CD14-positive monocyte (primary cell): ENCODE data around the gene LRRC4. TPM values are rescaled to one million over a fixed set of nuclear protein-coding genes. Genes with fewer than 3 reads are reported as not detected.

Experiments
- DNase-seq, 3 donors: peaks; one replicate each; pipeline ENCODE4 v3.0.0-alpha.2; 2011 to 2022
- H2AFZ ChIP-seq: 2 replicates; pipeline ENCODE4 v1.6.0; 2012; ENCODE audit warnings: mild to moderate bottlenecking, low read depth, low read length, inconsistent platforms; ENCODE audit not compliant: insufficient read depth, poor library complexity, severe bottlenecking
- H3K27ac ChIP-seq, 2 donors: 1 replicate in 1 of 2; 2 replicates in 1 of 2; pipeline ENCODE4 v1.5.1; 2012 to 2013; ENCODE audit warnings: low read length in 2 of 2, control low read depth in 1 of 2, inconsistent platforms in 1 of 2, low read depth in 1 of 2, mild to moderate bottlenecking in 1 of 2
- H3K27me3 ChIP-seq, 2 donors: one replicate each; pipeline versions ENCODE4 v1.6.0 to v1.6.1; 2011 to 2013; ENCODE audit warnings: low read length in 2 of 2; ENCODE audit not compliant: control insufficient read depth in 2 of 2, insufficient read depth in 2 of 2
- H3K36me3 ChIP-seq, 2 donors: replicated peaks in 1 of 2; 1 replicate in 1 of 2; 2 replicates in 1 of 2; pipeline versions ENCODE4 v1.5.1 to v1.6.1; 2012 to 2013; ENCODE audit warnings: low read length in 2 of 2, control low read depth in 1 of 2, inconsistent platforms in 1 of 2, mild to moderate bottlenecking in 1 of 2; ENCODE audit not compliant: insufficient read depth in 2 of 2, control insufficient read depth in 1 of 2
- H3K4me1 ChIP-seq, 2 donors: 1 replicate in 1 of 2; 2 replicates in 1 of 2; pipeline versions ENCODE4 v1.5.1 to v1.6.1; 2012 to 2013; ENCODE audit warnings: low read length in 2 of 2, control low read depth in 1 of 2, inconsistent platforms in 1 of 2, mild to moderate bottlenecking in 1 of 2, moderate library complexity in 1 of 2; ENCODE audit not compliant: insufficient read depth in 2 of 2, control insufficient read depth in 1 of 2
- H3K4me2 ChIP-seq: replicated peaks from 2 replicates; pipeline ENCODE3; 2012; ENCODE audit warnings: low read length, moderate library complexity, mild to moderate bottlenecking; ENCODE audit not compliant: poor library complexity, severe bottlenecking; ENCODE audit errors: extremely low read depth
- H3K4me3 ChIP-seq, 3 experiments: fragments of 200-600 bp in 1 of 3; sonication (generic) in 1 of 3; replicated peaks in 1 of 3; 1 replicate in 2 of 3; 2 replicates in 1 of 3; pipeline ENCODE4 v1.5.1; 2011 to 2013; ENCODE audit warnings: low read length in 3 of 3, mild to moderate bottlenecking in 3 of 3, control low read depth in 2 of 3, low read depth in 2 of 3, inconsistent platforms in 1 of 3, moderate library complexity in 1 of 3
- H3K79me2 ChIP-seq: 2 replicates; pipeline ENCODE4 v1.6.0; 2012; ENCODE audit warnings: mild to moderate bottlenecking, control low read depth, inconsistent platforms, low read length, moderate library complexity; ENCODE audit not compliant: insufficient read depth
- H3K9ac ChIP-seq: 2 replicates; pipeline ENCODE4 v1.6.0; 2017; ENCODE audit warnings: low read length, mild to moderate bottlenecking; ENCODE audit not compliant: insufficient read depth, poor library complexity, severe bottlenecking
- H3K9me3 ChIP-seq, 2 donors: replicated peaks in 1 of 2; 1 replicate in 1 of 2; 2 replicates in 1 of 2; pipeline versions ENCODE4 v1.5.1 to v1.6.1; 2012 to 2013; ENCODE audit warnings: low read length in 2 of 2, control low read depth in 1 of 2; ENCODE audit not compliant: control insufficient read depth in 1 of 2, insufficient read depth in 1 of 2
- H4K20me1 ChIP-seq: 2 replicates; pipeline ENCODE4 v1.6.0; 2012; ENCODE audit warnings: mild to moderate bottlenecking, low read length, control low read depth, moderate library complexity; ENCODE audit not compliant: insufficient read depth
- H3K27ac Mint-ChIP-seq, 7 donors: one replicate each; pipeline ENCODE4 v1.8.0; 2020; ENCODE audit warnings: mild to moderate bottlenecking in 7 of 7, mixed read lengths in 7 of 7, moderate library complexity in 6 of 7, inconsistent platforms in 2 of 7
- H3K27me3 Mint-ChIP-seq, 3 donors: one replicate each; pipeline ENCODE4 v1.8.0; 2021 to 2022; ENCODE audit warnings: low read depth in 3 of 3, mild to moderate bottlenecking in 3 of 3, mixed read lengths in 3 of 3, moderate library complexity in 3 of 3, inconsistent platforms in 1 of 3
- H3K36me3 Mint-ChIP-seq, 2 donors: one replicate each; pipeline ENCODE4 v1.8.0; 2020; ENCODE audit warnings: mixed read lengths in 2 of 2, inconsistent platforms in 1 of 2, mild to moderate bottlenecking in 1 of 2
- H3K4me1 Mint-ChIP-seq: one replicate; pipeline ENCODE4 v1.8.0; 2020; ENCODE audit warnings: mild to moderate bottlenecking, mixed read lengths
- H3K4me3 Mint-ChIP-seq, 2 donors: one replicate each; pipeline ENCODE4 v1.8.0; 2020; ENCODE audit warnings: mild to moderate bottlenecking in 2 of 2, mixed read lengths in 2 of 2, moderate library complexity in 1 of 2
- H3K9me3 Mint-ChIP-seq, 7 donors: one replicate each; pipeline ENCODE4 v1.8.0; 2020 to 2022; ENCODE audit warnings: mixed read lengths in 7 of 7, mild to moderate bottlenecking in 6 of 7, moderate library complexity in 6 of 7, inconsistent platforms in 2 of 7
- WGBS: methylation state at CpG from one replicate; pipeline ENCODE4 v1.1.5; 2013; ENCODE audit warnings: missing lambda C conversion rate; ENCODE audit not compliant: insufficient coverage; 5-methylcytosine and 5-hydroxymethylcytosine counted together
- intact Hi-C, 2 donors: fragments of 100-400 bp; cut with micrococcal nuclease; formaldehyde crosslinking; loops; one replicate each; pipeline versions ENCODE4 v1.15.0 to v1.15.1; 2023
- polyA plus RNA-seq, 3 donors: library from polyadenylated mRNA; depleted of rRNA in 1 of 3; unstranded in 2 of 3; stranded (reverse) in 1 of 3; fragments of 300-500 nt in 2 of 3; fragments of >200 nt in 1 of 3; fragmentation: Illumina TruSeq in 2 of 3; gene quantifications; 1 replicate in 2 of 3; 2 replicates in 1 of 3; pipeline ENCODE4 v1.2.3, GENCODE V29; 2012 to 2021
- TF ChIP-seq, protein P1 (sequence below): fragments of 200-600 bp; IDR thresholded peaks from one replicate; pipeline ENCODE4 v1.8.0; 2022; ENCODE audit warnings: antibody characterized with exemption, mild to moderate bottlenecking

Gene LRRC4
- polyA plus RNA-seq, 3 donors = 0.12 to 3.3 (median 0.91) TPM

DNA sequence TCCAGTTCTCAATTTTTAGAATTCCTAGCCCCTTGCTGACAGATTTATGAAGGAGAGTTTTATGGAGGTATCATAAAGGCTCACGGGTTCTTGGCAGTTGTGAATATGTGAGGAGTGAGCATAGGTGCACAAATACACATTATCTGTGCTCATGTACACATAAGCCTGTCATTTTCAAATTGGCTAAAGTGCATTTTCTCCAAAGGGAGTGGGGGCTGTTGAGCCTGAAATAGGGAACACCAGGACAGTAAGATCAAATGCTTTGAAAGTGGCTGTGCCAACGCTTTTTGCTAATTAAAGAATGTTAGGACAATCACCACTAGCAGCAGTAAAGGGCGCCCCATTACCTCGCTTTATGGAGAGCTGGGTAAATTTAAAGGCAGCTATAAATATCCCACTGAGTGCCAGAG, 8.3 kb upstream of the LRRC4 start:
- Histone ChIP-seq H3K4me2 (no peak overlapping the region), H3K4me3 (no peak overlapping the region), H3K79me2 (no peaks in the 10 kb centered on the region), H3K4me1 (peaks cover 5 to 7% of the 10 kb centered on the region in 2 donors), H3K9ac (no peak overlapping the region), H3K9me3 (no peaks in the 10 kb centered on the region), H3K27ac (no peak overlapping the region), H4K20me1 (peaks cover 49% of the 10 kb centered on the region), H3K27me3 (no peaks in the 10 kb centered on the region), H3K36me3 (peaks cover 13 to 27% of the 10 kb centered on the region in 2 donors), H2AFZ (no peak overlapping the region)
- whole genome bisulfite sequencing = no CpG with 5 or more reads among the region's 4 CpGs
- Mint-ChIP-seq H3K4me1 (peaks cover 12% of the 10 kb centered on the region), H3K9me3 (no peaks in the 10 kb centered on the region), H3K27me3 (no peaks in the 10 kb centered on the region), H3K27ac (no peak overlapping the region), H3K4me3 (no peak overlapping the region), H3K36me3 (peaks cover 18 to 27% of the 10 kb centered on the region in 2 donors)
- no peak for DNase-seq
- TF ChIP-seq, protein P1, sequence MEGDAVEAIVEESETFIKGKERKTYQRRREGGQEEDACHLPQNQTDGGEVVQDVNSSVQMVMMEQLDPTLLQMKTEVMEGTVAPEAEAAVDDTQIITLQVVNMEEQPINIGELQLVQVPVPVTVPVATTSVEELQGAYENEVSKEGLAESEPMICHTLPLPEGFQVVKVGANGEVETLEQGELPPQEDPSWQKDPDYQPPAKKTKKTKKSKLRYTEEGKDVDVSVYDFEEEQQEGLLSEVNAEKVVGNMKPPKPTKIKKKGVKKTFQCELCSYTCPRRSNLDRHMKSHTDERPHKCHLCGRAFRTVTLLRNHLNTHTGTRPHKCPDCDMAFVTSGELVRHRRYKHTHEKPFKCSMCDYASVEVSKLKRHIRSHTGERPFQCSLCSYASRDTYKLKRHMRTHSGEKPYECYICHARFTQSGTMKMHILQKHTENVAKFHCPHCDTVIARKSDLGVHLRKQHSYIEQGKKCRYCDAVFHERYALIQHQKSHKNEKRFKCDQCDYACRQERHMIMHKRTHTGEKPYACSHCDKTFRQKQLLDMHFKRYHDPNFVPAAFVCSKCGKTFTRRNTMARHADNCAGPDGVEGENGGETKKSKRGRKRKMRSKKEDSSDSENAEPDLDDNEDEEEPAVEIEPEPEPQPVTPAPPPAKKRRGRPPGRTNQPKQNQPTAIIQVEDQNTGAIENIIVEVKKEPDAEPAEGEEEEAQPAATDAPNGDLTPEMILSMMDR = no peak
- intact Hi-C loops = loop anchor here in 1 of 2 donors (10.0 kb wide), 1 partner anchor 175 kb away; no protein-coding TSS in a partner anchor

DNA sequence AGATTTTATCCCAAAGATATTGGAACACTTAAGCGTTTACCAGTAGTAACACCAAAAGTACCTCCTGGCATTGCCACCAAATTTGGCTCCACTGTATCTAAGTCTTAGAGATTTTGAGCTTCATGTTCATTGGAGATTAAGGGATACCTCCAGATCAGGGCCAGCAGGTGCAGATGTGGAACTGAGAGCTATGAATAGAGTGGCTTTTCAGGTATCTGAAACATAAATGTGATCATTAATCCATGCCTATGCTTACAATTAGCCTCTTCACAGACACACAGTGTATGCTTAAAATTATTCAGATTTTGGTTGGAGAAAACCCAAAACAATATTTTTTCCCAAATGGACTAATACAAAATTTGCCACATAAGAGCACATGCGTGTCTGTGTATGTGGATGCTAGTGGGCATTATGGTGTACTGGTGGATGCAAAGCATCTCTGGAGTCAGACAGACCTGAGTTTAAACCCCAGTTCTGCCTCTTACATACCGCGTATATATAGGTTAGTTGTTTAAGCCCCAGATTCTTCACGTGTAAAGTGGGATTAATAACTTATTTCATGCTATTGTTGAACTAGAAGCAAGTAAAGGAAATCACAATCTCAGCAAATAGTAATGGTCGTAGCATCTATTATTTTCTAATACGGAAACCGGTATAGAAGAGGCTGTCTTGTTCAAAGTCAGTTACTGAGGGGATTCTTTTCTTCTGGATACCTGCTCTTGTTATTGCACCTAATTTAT, 6.8 kb upstream of the LRRC4 start:
- H3K4me1 ChIP-seq = peaks cover 6 to 8% of the 10 kb centered on the region in 2 donors
- peaks cover under 1% of the 10 kb centered on the region for H3K79me2 ChIP-seq
- Mint-ChIP-seq H3K27me3 (peaks cover 3 to 5% (median 4%) of the 10 kb centered on the region in 3 donors), H3K4me3 (no peak overlapping the region), H3K9me3 (no peaks in the 10 kb centered on the region), H3K4me1 (peaks cover 14% of the 10 kb centered on the region), H3K36me3 (peaks cover 21 to 33% of the 10 kb centered on the region in 2 donors), H3K27ac (no peak overlapping the region)
- H3K9ac ChIP-seq = no peak overlapping the region
- peaks cover 9 to 30% of the 10 kb centered on the region in 2 donors for H3K36me3 ChIP-seq
- H3K27ac ChIP-seq = no peak overlapping the region
- no peak overlapping the region for H3K4me2 ChIP-seq
- H2AFZ ChIP-seq = no peak overlapping the region
- no peak overlapping the region for H3K4me3 ChIP-seq
- intact Hi-C loops = loop anchor here in 1 of 2 donors (10.0 kb wide), 1 partner anchor 177 kb away; no protein-coding TSS in a partner anchor
- H3K27me3 ChIP-seq = peaks cover 0 to under 1% of the 10 kb centered on the region in 2 donors
- TF ChIP-seq, protein P1 = no peak
- WGBS = no CpG with 5 or more reads among the region's 8 CpGs
- H4K20me1 ChIP-seq = peaks cover 64% of the 10 kb centered on the region
- DNase-seq = no peak
- no peaks in the 10 kb centered on the region for H3K9me3 ChIP-seq
